C1 segment of cervical spinal cord (tissue), 14 donors: Measurements from ENCODE around the gene ZNF783.
"Not testable (repeated sequence)": the region's sequence is repeated elsewhere in the genome, so short reads cannot be mapped to it uniquely, and the experiment has no call there.

Experiments
- DNase-seq, 14 donors: peaks; one replicate each; lab custom pipeline; 2025; lab: John Stamatoyannopoulos, UW

ZNF783 gene

GRCh38 chr7:149330914-149331567, 69.0 kb downstream of the ZNF783 start:
- no peak for DNase-seq

DNA sequence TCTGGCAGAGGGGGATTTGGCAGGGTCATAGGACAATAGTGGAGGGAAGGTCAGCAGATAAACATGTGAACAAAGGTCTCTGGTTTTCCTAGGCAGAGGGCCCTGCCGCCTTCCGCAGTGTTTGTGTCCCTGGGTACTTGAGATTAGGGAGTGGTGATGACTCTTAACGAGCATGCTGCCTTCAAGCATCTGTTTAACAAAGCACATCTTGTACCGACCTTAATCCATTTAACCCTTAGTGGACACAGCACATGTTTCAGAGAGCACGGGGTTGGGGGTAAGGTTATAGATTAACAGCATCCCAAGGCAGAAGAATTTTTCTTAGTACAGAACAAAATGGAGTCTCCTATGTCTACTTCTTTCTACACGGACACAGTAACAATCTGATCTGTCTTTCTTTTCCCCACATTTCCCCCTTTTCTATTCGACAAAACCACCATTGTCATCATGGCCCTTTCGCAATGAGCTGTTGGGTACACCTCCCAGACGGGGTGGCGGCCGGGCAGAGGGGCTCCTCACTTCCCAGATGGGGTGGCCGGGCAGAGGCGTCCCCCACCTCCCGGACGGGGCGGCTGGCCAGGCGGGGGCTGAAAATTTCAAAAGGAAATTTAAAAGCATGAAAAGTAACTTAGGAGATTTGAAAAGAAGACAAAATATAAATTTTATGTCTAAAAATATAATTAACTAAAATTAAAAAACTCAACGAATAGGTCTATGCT, 70.8 kb downstream of the ZNF783 start:
- not testable (repeated sequence) for DNase-seq

DNA sequence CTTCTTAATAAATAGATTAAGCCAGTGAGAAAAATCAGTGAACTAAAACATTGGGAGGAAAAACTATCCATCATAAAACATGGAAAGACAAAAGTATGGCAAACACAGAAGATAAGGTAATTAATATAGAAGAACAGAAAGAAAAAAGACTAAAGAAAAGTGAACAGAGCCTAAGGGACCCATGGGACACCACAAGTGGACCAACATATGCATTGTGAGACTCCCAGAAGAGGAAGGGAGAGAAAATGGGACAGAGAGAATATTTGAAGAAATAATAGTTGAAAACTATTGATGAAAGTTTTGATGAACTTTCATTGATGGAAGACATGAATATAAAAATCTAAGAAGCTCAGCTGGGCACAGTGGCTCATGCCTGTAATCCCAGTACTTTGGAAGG, 71.3 kb downstream of the ZNF783 start:
- no peak for DNase-seq

- DNase-seq, result no peak
Measured at GRCh38 chr7:149334219-149334618, 72.2 kb downstream of the ZNF783 start.
